Measurements from ENCODE around the gene LRRC45. TPM values are rescaled to one million over a fixed set of nuclear protein-coding genes. Genes with fewer than 3 reads are reported as not detected.

Gene LRRC45
- polyA plus RNA-seq, 1 experiment: 3.4 TPM

GRCh38 chr17:82076018-82076784 lies 53.1 kb downstream of the LRRC45 start:
- H3K9me3 ChIP-seq (ENCODE audit: control insufficient read depth, insufficient read depth, low read length): no peaks in the 10 kb centered on the region; the same call in 1 of the 2 replicates
- no peak overlapping the region for H3K4me3 ChIP-seq (ENCODE audit: low read depth, low read length)
- H3K27me3 ChIP-seq (ENCODE audit: control insufficient read depth, insufficient read depth, low read length): no peaks in the 10 kb centered on the region
- DNase-seq (ENCODE audit: low read depth, low spot score): no peak
- H3K27ac ChIP-seq (ENCODE audit: low read depth, low read length): no peak overlapping the region
- ChIA-PET CTCF (no interaction called here), POLR2A (interaction anchor here (0.7 to 1.2 kb wide), 2 partner anchors 16 to 20 kb away, joined by 3 read pairs; no protein-coding TSS in a partner anchor)
- TF ChIP-seq, protein P1, sequence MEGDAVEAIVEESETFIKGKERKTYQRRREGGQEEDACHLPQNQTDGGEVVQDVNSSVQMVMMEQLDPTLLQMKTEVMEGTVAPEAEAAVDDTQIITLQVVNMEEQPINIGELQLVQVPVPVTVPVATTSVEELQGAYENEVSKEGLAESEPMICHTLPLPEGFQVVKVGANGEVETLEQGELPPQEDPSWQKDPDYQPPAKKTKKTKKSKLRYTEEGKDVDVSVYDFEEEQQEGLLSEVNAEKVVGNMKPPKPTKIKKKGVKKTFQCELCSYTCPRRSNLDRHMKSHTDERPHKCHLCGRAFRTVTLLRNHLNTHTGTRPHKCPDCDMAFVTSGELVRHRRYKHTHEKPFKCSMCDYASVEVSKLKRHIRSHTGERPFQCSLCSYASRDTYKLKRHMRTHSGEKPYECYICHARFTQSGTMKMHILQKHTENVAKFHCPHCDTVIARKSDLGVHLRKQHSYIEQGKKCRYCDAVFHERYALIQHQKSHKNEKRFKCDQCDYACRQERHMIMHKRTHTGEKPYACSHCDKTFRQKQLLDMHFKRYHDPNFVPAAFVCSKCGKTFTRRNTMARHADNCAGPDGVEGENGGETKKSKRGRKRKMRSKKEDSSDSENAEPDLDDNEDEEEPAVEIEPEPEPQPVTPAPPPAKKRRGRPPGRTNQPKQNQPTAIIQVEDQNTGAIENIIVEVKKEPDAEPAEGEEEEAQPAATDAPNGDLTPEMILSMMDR (IDR thresholded peaks at IDR 0.05; ENCODE audit: low read depth, low read length): no peak

- no peak for DNase-seq (ENCODE audit: low read depth, low spot score)
- TF ChIP-seq, protein P1 (IDR thresholded peaks at IDR 0.05; ENCODE audit: low read depth, low read length): no peak
- ChIA-PET POLR2A (interaction anchor here (1.2 kb wide), 1 partner anchor 17 kb away, joined by 3 read pairs; no protein-coding TSS in a partner anchor), CTCF (no interaction called here)
- no peaks in the 10 kb centered on the region; the same call in 1 of the 2 replicates for H3K9me3 ChIP-seq (ENCODE audit: control insufficient read depth, insufficient read depth, low read length)
- no peaks in the 10 kb centered on the region for H3K27me3 ChIP-seq (ENCODE audit: control insufficient read depth, insufficient read depth, low read length)
- no peak overlapping the region for H3K27ac ChIP-seq (ENCODE audit: low read depth, low read length)
- H3K4me3 ChIP-seq (ENCODE audit: low read depth, low read length): no peak overlapping the region
These were observed 53.9 kb downstream of the LRRC45 start for GRCh38 chr17:82076785-82077591.

GRCh38 chr17:82077617-82078358 lies 54.7 kb downstream of the LRRC45 start:
- POLR2A ChIA-PET: interaction anchor here (1.2 kb wide), 1 partner anchor 17 kb away, joined by 3 read pairs; no protein-coding TSS in a partner anchor

GRCh38 chr17:82078433-82078832 lies 55.3 kb downstream of the LRRC45 start:
- no peak overlapping the region for H3K27ac ChIP-seq (ENCODE audit: low read depth, low read length)
- no peaks in the 10 kb centered on the region for H3K27me3 ChIP-seq (ENCODE audit: control insufficient read depth, insufficient read depth, low read length)
- no peak for DNase-seq (ENCODE audit: low read depth, low spot score)
- ChIA-PET POLR2A (no interaction called here), CTCF (no interaction called here)
- H3K4me3 ChIP-seq (ENCODE audit: low read depth, low read length): no peak overlapping the region
- H3K9me3 ChIP-seq (ENCODE audit: control insufficient read depth, insufficient read depth, low read length): no peaks in the 10 kb centered on the region; the same call in 1 of the 2 replicates
- TF ChIP-seq, protein P1 (IDR thresholded peaks at IDR 0.05; ENCODE audit: low read depth, low read length): no peak

More at GRCh38 chr17:82077617-82078358, 54.7 kb downstream of the LRRC45 start:
- no peak for DNase-seq (ENCODE audit: low read depth, low spot score)
- CTCF ChIA-PET: no interaction called here
- H3K9me3 ChIP-seq (ENCODE audit: control insufficient read depth, insufficient read depth, low read length): no peaks in the 10 kb centered on the region; the same call in 1 of the 2 replicates
- H3K27me3 ChIP-seq (ENCODE audit: control insufficient read depth, insufficient read depth, low read length): no peaks in the 10 kb centered on the region
- H3K27ac ChIP-seq (ENCODE audit: low read depth, low read length): no peak overlapping the region
- TF ChIP-seq, protein P1 (IDR thresholded peaks at IDR 0.05; ENCODE audit: low read depth, low read length): no peak
- no peak overlapping the region for H3K4me3 ChIP-seq (ENCODE audit: low read depth, low read length)

Measured in AG04450 (cell line).